GM12878 (cell line): Measurements from ENCODE around the gene TMEM151A. TPM values are rescaled to one million over a fixed set of nuclear protein-coding genes. Genes with fewer than 3 reads are reported as not detected.

ENCODE experiments used
- ASH2L ChIP-seq: fragments of 300-600, 200-600 bp; sonication (generic); IDR thresholded peaks from 2 replicates; pipeline ENCODE4 v1.6.1; 2017; ENCODE audit warnings: low read depth, mild to moderate bottlenecking, borderline replicate concordance
- CBX5 ChIP-seq: sonication (generic); IDR thresholded peaks from 2 replicates; pipeline ENCODE4 v1.6.1; 2016; ENCODE audit warnings: low read depth, moderate library complexity, mild to moderate bottlenecking, inconsistent platforms
- CREM ChIP-seq: IDR thresholded peaks from 2 replicates; pipeline ENCODE4 v1.6.1; 2014; ENCODE audit warnings: antibody characterized with exemption, low read depth
- E2F8 ChIP-seq: fragments of 450-650 bp; IDR thresholded peaks from 2 replicates; pipeline ENCODE4 v1.6.1; 2018; ENCODE audit warnings: mild to moderate bottlenecking, low read depth, moderate library complexity; ENCODE audit not compliant: partially characterized antibody
- E4F1 ChIP-seq: fragments of 450-650 bp; IDR thresholded peaks from 2 replicates; pipeline ENCODE4 v1.6.1; 2018; ENCODE audit warnings: borderline replicate concordance, mild to moderate bottlenecking; ENCODE audit not compliant: partially characterized antibody
- ETV6 ChIP-seq, 2 experiments: fragments of 450-650 bp in 1 of 2; IDR thresholded peaks in 1 of 2; conservative IDR thresholded peaks in 1 of 2; 2 replicates each; pipeline ENCODE4 v1.6.1; 2014; ENCODE audit warnings: antibody characterized with exemption in 1 of 2, borderline replicate concordance in 1 of 2, low read depth in 1 of 2, mild to moderate bottlenecking in 1 of 2, moderate library complexity in 1 of 2
- GABPA ChIP-seq: IDR thresholded peaks from 2 replicates; pipeline ENCODE4 v1.6.1; 2014; ENCODE audit warnings: antibody characterized with exemption, low read depth, mild to moderate bottlenecking, inconsistent platforms
- IKZF1 ChIP-seq: fragments of 450-650 bp; conservative IDR thresholded peaks from 2 replicates; pipeline ENCODE4 v1.6.1; 2017; ENCODE audit warnings: antibody characterized with exemption, mild to moderate bottlenecking
- KDM1A ChIP-seq: fragments of 200-600 bp; sonication (generic); IDR thresholded peaks from 2 replicates; pipeline ENCODE4 v1.6.1; 2016; ENCODE audit warnings: borderline replicate concordance
- MLLT1 ChIP-seq: fragments of 450-650 bp; IDR thresholded peaks from 2 replicates; pipeline ENCODE4 v1.6.1; 2016; ENCODE audit warnings: mild to moderate bottlenecking
- MXI1 ChIP-seq: fragments of 150-350 bp; IDR thresholded peaks from 2 replicates; pipeline ENCODE4 v1.6.1; 2011; ENCODE audit warnings: low read depth, mild to moderate bottlenecking, inconsistent platforms, low read length, improper control_type of control experiment
- RB1 ChIP-seq: fragments of 450-650 bp; formaldehyde crosslinking; IDR thresholded peaks from 2 replicates; pipeline ENCODE4 v1.6.1; 2017; ENCODE audit warnings: mild to moderate bottlenecking, borderline replicate concordance
- RUNX3 ChIP-seq: IDR thresholded peaks from 2 replicates; pipeline ENCODE4 v1.6.1; 2012; ENCODE audit warnings: low read length, inconsistent platforms
- SMAD5 ChIP-seq: IDR thresholded peaks from 2 replicates; pipeline ENCODE4 v1.6.1; 2016; ENCODE audit warnings: antibody characterized with exemption, low read depth
- SUPT20H ChIP-seq: IDR thresholded peaks from 2 replicates; pipeline ENCODE4 v1.6.1; 2011; ENCODE audit warnings: low read depth, mild to moderate bottlenecking, low read length, moderate library complexity, borderline replicate concordance; ENCODE audit not compliant: control insufficient read depth
- TBL1XR1 ChIP-seq: IDR thresholded peaks from 2 replicates; pipeline ENCODE4 v1.6.1; 2012; ENCODE audit warnings: low read depth, low read length, improper control_type of control experiment
- ZBED1 ChIP-seq: IDR thresholded peaks from 2 replicates; pipeline ENCODE4 v1.6.1; 2016; ENCODE audit warnings: borderline replicate concordance
- ZBTB33 ChIP-seq: fragments of 450-650 bp; IDR thresholded peaks from 2 replicates; pipeline ENCODE4 v1.6.1; 2017; ENCODE audit warnings: mild to moderate bottlenecking
- polyA plus RNA-seq, 11 experiments: library from polyadenylated mRNA; depleted of rRNA in 4 of 11; unstranded in 6 of 11; stranded (reverse) in 5 of 11; fragments of >200 nt; fragmentation: Nextera tagmentation in 4 of 11; fragmentation: Illumina TruSeq in 1 of 11; extraction: Ambion mirVana in 4 of 11; extraction: Trizol in 1 of 11; gene quantifications; 1 replicate in 1 of 11; 2 replicates in 10 of 11; pipeline versions ENCODE4 v1.2.1 to v1.2.3, GENCODE V29; 2011 to 2016; ENCODE audit warnings: inconsistent platforms in 2 of 11, missing spikeins in 2 of 11, low read depth in 1 of 11
- total RNA-seq, 4 experiments: library from RNA; depleted of rRNA in 3 of 4; stranded (reverse); fragments of >200 nt in 3 of 4; fragmentation: Illumina TruSeq in 1 of 4; extraction: Trizol in 1 of 4; gene quantifications; 2 replicates each; pipeline versions ENCODE4 v1.2.1 to v1.2.3, GENCODE V29; 2013 to 2021
- TF ChIP-seq, protein P1 (sequence below): IDR thresholded peaks from 2 replicates; pipeline ENCODE4 v1.6.1; 2011; ENCODE audit warnings: low read depth, mild to moderate bottlenecking, low read length, moderate library complexity, borderline replicate concordance; ENCODE audit errors: extremely low read depth

The TMEM151A gene
- total and polyA plus RNA-seq, 10 of the 15 experiments (the other 5 are each of a cell fraction or from before 2014, with no cell fraction given) = not detected

GRCh38 chr11:66336234-66337102 lies 44.8 kb downstream of the TMEM151A start, which contains the start of gene RIN1 (continued):
- peak; percentile 88 for TF ChIP-seq MLLT1
- TF ChIP-seq CREM = peak; percentile 59
- TF ChIP-seq RUNX3 = peak; percentile 96
- no peak for TF ChIP-seq ASH2L
- no peak for TF ChIP-seq GABPA
- TF ChIP-seq RB1 = 0 out of 2 replicates have a peak, but pooled peaks have one; percentile 11
- TF ChIP-seq KDM1A = no peak
- TF ChIP-seq CBX5 = no peak
- TF ChIP-seq IKZF1 = peak; percentile 89
- TF ChIP-seq, protein P1, sequence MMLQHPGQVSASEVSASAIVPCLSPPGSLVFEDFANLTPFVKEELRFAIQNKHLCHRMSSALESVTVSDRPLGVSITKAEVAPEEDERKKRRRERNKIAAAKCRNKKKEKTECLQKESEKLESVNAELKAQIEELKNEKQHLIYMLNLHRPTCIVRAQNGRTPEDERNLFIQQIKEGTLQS = no peak
- TF ChIP-seq E4F1 = no peak
- TF ChIP-seq ZBED1 = peak; percentile 35; the same call in 1 of the 2 replicates
- no peak for TF ChIP-seq SUPT20H
- TF ChIP-seq ZBTB33 = no peak
- no peak for TF ChIP-seq ETV6 (conservative IDR thresholded peaks at IDR 0.05 in 1 of 2, IDR thresholded peaks at IDR 0.05 in 1 of 2; ENCODE audit: borderline replicate concordance in 1 of 2, low read depth in 1 of 2)
- peak; percentile 49; the same call in 1 of the 2 replicates for TF ChIP-seq TBL1XR1
- peak; percentile 81 for TF ChIP-seq MXI1
- no peak for TF ChIP-seq E2F8
- TF ChIP-seq SMAD5 = no peak
